IPS-11a (cell line): ENCODE measurements around the gene PIH1D1.

Experiments
- H3K4me3 ChIP-seq: one replicate; pipeline ENCODE4 v1.5.1; 2013; ENCODE audit warnings: low read depth, low read length, control low read depth

The PIH1D1 gene

GRCh38 chr19:49436381-49437017 is 15.1 kb downstream of the PIH1D1 start:
- H3K4me3 ChIP-seq: no peak overlapping the region

GRCh38 chr19:49435670-49436069 is 15.9 kb downstream of the PIH1D1 start:
- no peak overlapping the region for H3K4me3 ChIP-seq

GRCh38 chr19:49434907-49435583 is 16.6 kb downstream of the PIH1D1 start:
- H3K4me3 ChIP-seq: no peak overlapping the region

GRCh38 chr19:49433240-49433901 is 18.2 kb downstream of the PIH1D1 start:
- H3K4me3 ChIP-seq: no peak overlapping the region

GRCh38 chr19:49432141-49433073 is 19.2 kb downstream of the PIH1D1 start:
- peak overlapping the region; percentile 44 for H3K4me3 ChIP-seq

GRCh38 chr19:49431330-49431749 is 20.3 kb downstream of the PIH1D1 start:
- H3K4me3 ChIP-seq: no peak overlapping the region

GRCh38 chr19:49430678-49431329 is 20.8 kb downstream of the PIH1D1 start:
- no peak overlapping the region for H3K4me3 ChIP-seq

- H3K4me3 ChIP-seq: no peak overlapping the region
Measured at GRCh38 chr19:49430172-49430677, 21.4 kb downstream of the PIH1D1 start.

- H3K4me3 ChIP-seq: peak overlapping the region; percentile 4
Measured at GRCh38 chr19:49428547-49429451, 22.8 kb downstream of the PIH1D1 start.

- H3K4me3 ChIP-seq: peak overlapping the region; percentile 37
Measured at GRCh38 chr19:49427855-49428546, 23.6 kb downstream of the PIH1D1 start.

- no peak overlapping the region for H3K4me3 ChIP-seq
Measured at GRCh38 chr19:49427339-49427738, 24.3 kb downstream of the PIH1D1 start.

- H3K4me3 ChIP-seq: no peak overlapping the region
Measured at GRCh38 chr19:49425922-49426592, 25.6 kb downstream of the PIH1D1 start.

GRCh38 chr19:49425178-49425577 is 26.4 kb downstream of the PIH1D1 start, which contains the start of gene GFY:
Gene GFY (plus strand): TSS chr19:49425388. CDS start chr19:49426431, 1,043 bp downstream.
- no peak within 1 kb of the TSS for H3K4me3 ChIP-seq

GRCh38 chr19:49423985-49424303 is 27.7 kb downstream of the PIH1D1 start:
- no peak overlapping the region for H3K4me3 ChIP-seq

GRCh38 chr19:49423071-49423984 is 28.3 kb downstream of the PIH1D1 start, which contains the start of gene PTH2:
Gene PTH2 (minus strand): TSS chr19:49423441. CDS start chr19:49423339, 102 bp downstream.
- H3K4me3 ChIP-seq: no peak within 1 kb of the TSS

GRCh38 chr19:49422407-49423070 is 29.1 kb downstream of the PIH1D1 start:
- H3K4me3 ChIP-seq: no peak overlapping the region

GRCh38 chr19:49421878-49422202 is 29.8 kb downstream of the PIH1D1 start:
- no peak overlapping the region for H3K4me3 ChIP-seq
